HCT116 (cell line): ENCODE measurements around the gene EIPR1. TPM values are rescaled to one million over a fixed set of nuclear protein-coding genes. Genes with fewer than 3 reads are reported as not detected.

Source experiments
- ATAC-seq: fragments of 200-7000 bp; cut with Tn5 transposase; 2 replicates; pipeline ENCODE4 v1.9.1; 2020; ENCODE audit warnings: mild to moderate bottlenecking, moderate library complexity
- BruUV-seq: library from RNA; stranded (reverse); fragments of 400-500 nt; replicated peaks from 2 replicates; lab custom pipeline; 2021; lab: Mats Ljungman, UMichigan
- CTCF ChIA-PET: fragments of 300-600 bp; sonication (Branson Sonifier 250); formaldehyde crosslinking; loops from one replicate; lab custom pipeline; 2021; ENCODE audit warnings: antibody characterized with exemption; lab: Charles Lee
- POLR2A ChIA-PET: fragments of 300-600, 350-600 bp; sonication (Branson Sonifier 250); formaldehyde crosslinking; loops from one replicate; lab custom pipeline; 2021; ENCODE audit warnings: antibody characterized with exemption; lab: Charles Lee
- RAD21 ChIA-PET, 2 experiments: fragments of 300-600 bp; sonication (Branson Sonifier 250); formaldehyde crosslinking; loops; one replicate each; lab custom pipeline; 2023; ENCODE audit warnings: low total read pairs in 2 of 2; ENCODE audit not compliant: uncharacterized antibody in 2 of 2, unreplicated experiment in 2 of 2, low non-redundant PET in 1 of 2; lab: Charles Lee
- DNase-seq: peaks from one replicate; pipeline ENCODE4 v3.0.0-alpha.2; 2010; ENCODE audit warnings: low read depth, low spot score
- H2AFZ ChIP-seq: fragments of 200-600 bp; shearing (Covaris generic), sonication (generic); 2 replicates; pipeline ENCODE4 v1.6.1; 2017; ENCODE audit warnings: low read depth, mixed run types, mixed read lengths, antibody characterized with exemption, low read length; ENCODE audit not compliant: poor library complexity, severe bottlenecking
- H3K27ac ChIP-seq: 2 replicates; pipeline ENCODE4 v1.5.1; 2012; ENCODE audit warnings: low read depth, low read length
- H3K27me3 ChIP-seq: fragments of 200-600 bp; sonication (generic); 2 replicates; pipeline ENCODE4 v1.6.1; 2016; ENCODE audit warnings: mixed run types, low read length, mixed read lengths; ENCODE audit not compliant: insufficient read depth
- H3K36me3 ChIP-seq, 2 experiments: fragments of 200-500 bp in 1 of 2; fragments of 200-600 bp in 1 of 2; sonication (Bioruptor generic) in 1 of 2; sonication (generic) in 1 of 2; 2 replicates each; pipeline versions ENCODE4 v1.5.1 to v1.6.1; 2014 to 2016; ENCODE audit warnings: low read length in 2 of 2, inconsistent platforms in 1 of 2, mixed read lengths in 1 of 2, mixed run types in 1 of 2; ENCODE audit not compliant: insufficient read depth in 2 of 2, control insufficient read depth in 1 of 2
- H3K4me1 ChIP-seq, 2 experiments: fragments of 200-600 bp in 1 of 2; sonication (generic) in 1 of 2; 2 replicates each; pipeline versions ENCODE4 v1.5.1 to v1.6.1; 2012 to 2017; ENCODE audit warnings: low read length in 2 of 2, inconsistent platforms in 1 of 2, mild to moderate bottlenecking in 1 of 2, mixed read lengths in 1 of 2, mixed run types in 1 of 2, moderate library complexity in 1 of 2; ENCODE audit not compliant: insufficient read depth in 2 of 2, control insufficient read depth in 1 of 2
- H3K4me2 ChIP-seq: fragments of 200-600 bp; sonication (generic); 2 replicates; pipeline ENCODE4 v1.6.1; 2017; ENCODE audit warnings: mixed run types, low read length, mixed read lengths
- H3K4me3 ChIP-seq, 2 experiments: fragments of 200-600 bp in 1 of 2; sonication (generic) in 1 of 2; replicated peaks in 1 of 2; 2 replicates each; pipeline ENCODE4 v1.5.1; 2011 to 2016; ENCODE audit warnings: low read length in 2 of 2, control low read depth in 1 of 2, low read depth in 1 of 2, mild to moderate bottlenecking in 1 of 2, mixed read lengths in 1 of 2, mixed run types in 1 of 2
- H3K79me2 ChIP-seq: fragments of 200-600 bp; sonication (generic); 2 replicates; pipeline ENCODE4 v1.6.1; 2017; ENCODE audit warnings: mild to moderate bottlenecking, mixed run types, low read length, moderate library complexity, mixed read lengths; ENCODE audit not compliant: insufficient read depth
- H3K9ac ChIP-seq: fragments of 200-600 bp; sonication (generic); 2 replicates; pipeline ENCODE4 v1.6.1; 2016; ENCODE audit warnings: low read length, mixed read lengths
- H3K9me2 ChIP-seq: fragments of 200-600 bp; sonication (generic), shearing (Covaris generic); 2 replicates; pipeline ENCODE4 v1.6.1; 2017; ENCODE audit warnings: mixed run types, mild to moderate bottlenecking, moderate library complexity; ENCODE audit not compliant: insufficient read depth
- H3K9me3 ChIP-seq, 2 experiments: fragments of 200-500 bp in 1 of 2; fragments of 200-600 bp in 1 of 2; sonication (Bioruptor generic) in 1 of 2; sonication (generic) in 1 of 2; 2 replicates each; pipeline ENCODE4 v1.6.1; 2014 to 2017; ENCODE audit warnings: low read length in 2 of 2, mixed read lengths in 2 of 2, inconsistent platforms in 1 of 2, low read depth in 1 of 2, mild to moderate bottlenecking in 1 of 2, mixed run types in 1 of 2, moderate library complexity in 1 of 2; ENCODE audit not compliant: control insufficient read depth in 1 of 2, insufficient read depth in 1 of 2
- H4K20me1 ChIP-seq: fragments of 200-600 bp; sonication (generic), shearing (Covaris generic); 2 replicates; pipeline ENCODE4 v1.6.1; 2017; ENCODE audit warnings: mixed run types, mild to moderate bottlenecking, moderate library complexity; ENCODE audit not compliant: insufficient read depth
- ATF3 ChIP-seq: IDR thresholded peaks from 2 replicates; pipeline ENCODE4 v1.6.1; 2012
- CBX3 ChIP-seq: IDR thresholded peaks from 2 replicates; pipeline ENCODE4 v1.6.1; 2012; ENCODE audit warnings: low read depth
- EGR1 ChIP-seq: IDR thresholded peaks from 2 replicates; pipeline ENCODE4 v1.6.1; 2012; ENCODE audit warnings: low read depth
- ELF1 ChIP-seq: IDR thresholded peaks from 2 replicates; pipeline ENCODE4 v1.6.1; 2012; ENCODE audit warnings: low read depth, borderline replicate concordance
- EZH2 ChIP-seq: fragments of 200-600 bp; sonication (generic); IDR thresholded peaks from 2 replicates; pipeline ENCODE4 v1.6.1; 2017; ENCODE audit warnings: antibody characterized with exemption, mixed run types
- EZH2phosphoT487 ChIP-seq: fragments of 200-600 bp; IDR thresholded peaks from 2 replicates; pipeline ENCODE4 v1.6.1; 2018; ENCODE audit warnings: antibody characterized with exemption, borderline replicate concordance
- FOSL1 ChIP-seq: IDR thresholded peaks from 2 replicates; pipeline ENCODE4 v1.6.1; 2012; ENCODE audit warnings: low read depth
- JUND ChIP-seq: IDR thresholded peaks from 2 replicates; pipeline ENCODE4 v1.6.1; 2012
- MAX ChIP-seq: IDR thresholded peaks from 2 replicates; pipeline ENCODE4 v1.6.1; 2012
- POLR2AphosphoS5 ChIP-seq: IDR thresholded peaks from 2 replicates; pipeline ENCODE4 v1.6.1; 2011; ENCODE audit warnings: mild to moderate bottlenecking, low read depth, low read length, moderate library complexity
- RAD21 ChIP-seq: IDR thresholded peaks from 2 replicates; pipeline ENCODE4 v1.6.1; 2012; ENCODE audit warnings: low read depth, mild to moderate bottlenecking
- REST ChIP-seq: IDR thresholded peaks from 2 replicates; pipeline ENCODE4 v1.6.1; 2012; ENCODE audit warnings: low read depth
- SIN3A ChIP-seq: IDR thresholded peaks from 2 replicates; pipeline ENCODE4 v1.6.1; 2012; ENCODE audit warnings: low read depth
- SP1 ChIP-seq: IDR thresholded peaks from 2 replicates; pipeline ENCODE4 v1.6.1; 2012; ENCODE audit warnings: low read depth
- SRF ChIP-seq: IDR thresholded peaks from 2 replicates; pipeline ENCODE4 v1.6.1; 2012; ENCODE audit warnings: low read depth
- TCF7L2 ChIP-seq: IDR thresholded peaks from 2 replicates; pipeline ENCODE4 v1.7.0; 2011; ENCODE audit warnings: borderline replicate concordance, inconsistent platforms; ENCODE audit not compliant: insufficient read depth, insufficient read length; ENCODE audit errors: extremely low read depth
- YY1 ChIP-seq: IDR thresholded peaks from 2 replicates; pipeline ENCODE4 v1.6.1; 2011; ENCODE audit warnings: low read length, low read depth, moderate library complexity, mild to moderate bottlenecking; ENCODE audit not compliant: insufficient replicate concordance; ENCODE audit errors: extremely low read depth
- ZBTB33 ChIP-seq: IDR thresholded peaks from 2 replicates; pipeline ENCODE4 v1.6.1; 2011; ENCODE audit warnings: mild to moderate bottlenecking, low read length, moderate library complexity; ENCODE audit not compliant: insufficient replicate concordance; ENCODE audit errors: extremely low read depth
- ZFX ChIP-seq: fragments of 450-650 bp; IDR thresholded peaks from 2 replicates; pipeline ENCODE4 v1.6.1; 2017
- ZNF274 ChIP-seq: fragments of 200-500 bp; sonication (Bioruptor generic); IDR thresholded peaks from 2 replicates; pipeline ENCODE4 v1.6.1; 2014; ENCODE audit warnings: mild to moderate bottlenecking, low read depth, low read length, inconsistent platforms
- intact Hi-C: fragments of 100-400 bp; cut with micrococcal nuclease; formaldehyde crosslinking; loops from 2 replicates; pipeline ENCODE4 v1.10.0; 2022
- total RNA-seq: library from RNA; stranded (reverse); gene quantifications from one replicate; pipeline ENCODE4 v1.2.1, GENCODE V29; 2021; ENCODE audit not compliant: unreplicated experiment

Gene EIPR1
- total RNA-seq, 1 experiment from 2014 or later: 36.9 TPM

- Histone ChIP-seq H3K27ac (no peak overlapping the region), H3K36me3 (no peaks in the 10 kb centered on the region), H3K4me1 (no peaks in the 10 kb centered on the region), H2AFZ (no peak overlapping the region), H3K9ac (no peak overlapping the region), H3K79me2 (no peaks in the 10 kb centered on the region), H3K9me2 (no peaks in the 10 kb centered on the region), H3K4me3 (no peak overlapping the region), H3K9me3 (no peaks in the 10 kb centered on the region), H3K4me2 (no peak overlapping the region), H3K27me3 (no peaks in the 10 kb centered on the region), H4K20me1 (no peaks in the 10 kb centered on the region)
- DNase-seq (no peak), ATAC-seq (no peak)
- ChIA-PET CTCF (no interaction called here), RAD21 (no interaction called here), POLR2A (no interaction called here)
- intact Hi-C loops: no loop called here
- no TSS peak for BruUV-seq
- no peak for TF ChIP-seq CBX3
- no peak for TF ChIP-seq ATF3
- no peak for TF ChIP-seq ZNF274
- no peak for TF ChIP-seq JUND
- no peak for TF ChIP-seq ZBTB33
- TF ChIP-seq SRF: no peak
- no peak for TF ChIP-seq EGR1
- TF ChIP-seq MAX: no peak
- no peak for TF ChIP-seq EZH2
- TF ChIP-seq TCF7L2: no peak
- TF ChIP-seq EZH2phosphoT487: no peak
- TF ChIP-seq ELF1: no peak
- TF ChIP-seq YY1: no peak
- no peak for TF ChIP-seq FOSL1
- no peak for TF ChIP-seq SIN3A
- no peak for TF ChIP-seq REST
- no peak for TF ChIP-seq ZFX
- no peak for TF ChIP-seq SP1
- no peak for TF ChIP-seq RAD21
- no peak for TF ChIP-seq POLR2AphosphoS5
Observed at GRCh38 chr2:3179626-3180025, 198.0 kb downstream of the EIPR1 start.
